Stomach (tissue), 4 donors: ENCODE measurements around the gene ZNF174.

Source experiments
- POLR2A ChIP-seq, 4 donors: fragments of 450-650 bp; IDR thresholded peaks; one replicate each; pipeline ENCODE4 v1.6.1; 2016; ENCODE audit warnings: antibody characterized with exemption in 4 of 4, control low read depth in 2 of 4, mild to moderate bottlenecking in 1 of 4, moderate library complexity in 1 of 4
- TF ChIP-seq, protein P1 (sequence below), 7 experiments: fragments of 450-650 bp in 4 of 7; fragments of 200-600 bp in 3 of 7; sonication (generic) in 3 of 7; IDR thresholded peaks; one replicate each; pipeline ENCODE4 v1.5.1; 2016 to 2019; ENCODE audit warnings: antibody characterized with exemption in 7 of 7, control low read depth in 2 of 7, mild to moderate bottlenecking in 1 of 7

- TF ChIP-seq, protein P1, sequence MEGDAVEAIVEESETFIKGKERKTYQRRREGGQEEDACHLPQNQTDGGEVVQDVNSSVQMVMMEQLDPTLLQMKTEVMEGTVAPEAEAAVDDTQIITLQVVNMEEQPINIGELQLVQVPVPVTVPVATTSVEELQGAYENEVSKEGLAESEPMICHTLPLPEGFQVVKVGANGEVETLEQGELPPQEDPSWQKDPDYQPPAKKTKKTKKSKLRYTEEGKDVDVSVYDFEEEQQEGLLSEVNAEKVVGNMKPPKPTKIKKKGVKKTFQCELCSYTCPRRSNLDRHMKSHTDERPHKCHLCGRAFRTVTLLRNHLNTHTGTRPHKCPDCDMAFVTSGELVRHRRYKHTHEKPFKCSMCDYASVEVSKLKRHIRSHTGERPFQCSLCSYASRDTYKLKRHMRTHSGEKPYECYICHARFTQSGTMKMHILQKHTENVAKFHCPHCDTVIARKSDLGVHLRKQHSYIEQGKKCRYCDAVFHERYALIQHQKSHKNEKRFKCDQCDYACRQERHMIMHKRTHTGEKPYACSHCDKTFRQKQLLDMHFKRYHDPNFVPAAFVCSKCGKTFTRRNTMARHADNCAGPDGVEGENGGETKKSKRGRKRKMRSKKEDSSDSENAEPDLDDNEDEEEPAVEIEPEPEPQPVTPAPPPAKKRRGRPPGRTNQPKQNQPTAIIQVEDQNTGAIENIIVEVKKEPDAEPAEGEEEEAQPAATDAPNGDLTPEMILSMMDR (IDR thresholded peaks at IDR 0.05): no peak
- TF ChIP-seq POLR2A (IDR thresholded peaks at IDR 0.05): no peak
Measured at GRCh38 chr16:3439637-3440036, 38.6 kb downstream of the ZNF174 start.
